Activated naive CD8-positive, alpha-beta T cell (primary cell): ENCODE data around the gene RFWD3.
A peak's percentile ranks its signal among the peaks of the same experiment; 100 is the strongest.

ENCODE experiments used
- H3K27ac Mint-ChIP-seq: one replicate; pipeline ENCODE4 v1.8.0; 2021; ENCODE audit warnings: mixed read lengths
- H3K27me3 Mint-ChIP-seq: one replicate; pipeline ENCODE4 v1.8.0; 2021; ENCODE audit warnings: mixed read lengths
- H3K36me3 Mint-ChIP-seq: one replicate; pipeline ENCODE4 v1.8.0; 2021; ENCODE audit warnings: mixed read lengths
- H3K4me1 Mint-ChIP-seq: one replicate; pipeline ENCODE4 v1.8.0; 2021; ENCODE audit warnings: low read depth, mixed read lengths
- H3K4me3 Mint-ChIP-seq: one replicate; pipeline ENCODE4 v1.8.0; 2021; ENCODE audit warnings: mild to moderate bottlenecking, mixed read lengths
- H3K9me3 Mint-ChIP-seq: one replicate; pipeline ENCODE4 v1.8.0; 2021; ENCODE audit warnings: low read depth, mixed read lengths

The RFWD3 gene

GRCh38 chr16:74585846-74586443 lies 80.7 kb downstream of the RFWD3 start:
- no peaks in the 10 kb centered on the region for H3K9me3 Mint-ChIP-seq
- no peak overlapping the region for H3K4me3 Mint-ChIP-seq
- H3K27me3 Mint-ChIP-seq: no peaks in the 10 kb centered on the region
- H3K4me1 Mint-ChIP-seq: peaks cover 71% of the 10 kb centered on the region
- peaks cover 3% of the 10 kb centered on the region for H3K36me3 Mint-ChIP-seq
- H3K27ac Mint-ChIP-seq: peak overlapping the region; percentile 50

- H3K4me1 Mint-ChIP-seq: peaks cover 78% of the 10 kb centered on the region
- H3K36me3 Mint-ChIP-seq: peaks cover 3% of the 10 kb centered on the region
- peak overlapping the region; percentile 41 for H3K27ac Mint-ChIP-seq
- H3K4me3 Mint-ChIP-seq: peak overlapping the region; percentile 18
- H3K27me3 Mint-ChIP-seq: no peaks in the 10 kb centered on the region
- H3K9me3 Mint-ChIP-seq: no peaks in the 10 kb centered on the region
Measured at GRCh38 chr16:74583926-74584666, 82.6 kb downstream of the RFWD3 start.

GRCh38 chr16:74582970-74583369 lies 83.7 kb downstream of the RFWD3 start:
- H3K9me3 Mint-ChIP-seq: no peaks in the 10 kb centered on the region
- H3K36me3 Mint-ChIP-seq: peaks cover 3% of the 10 kb centered on the region
- peaks cover 80% of the 10 kb centered on the region for H3K4me1 Mint-ChIP-seq
- H3K27ac Mint-ChIP-seq: peak overlapping the region; percentile 46
- H3K4me3 Mint-ChIP-seq: peak overlapping the region; percentile 55
- no peaks in the 10 kb centered on the region for H3K27me3 Mint-ChIP-seq

- Mint-ChIP-seq H3K4me1 (peaks cover 77% of the 10 kb centered on the region), H3K27ac (peak overlapping the region; percentile 4), H3K4me3 (no peak overlapping the region)
Measured at GRCh38 chr16:74580833-74581232, 85.8 kb downstream of the RFWD3 start.

GRCh38 chr16:74578838-74579237 lies 87.8 kb downstream of the RFWD3 start:
- peak overlapping the region; percentile 22 for H3K27ac Mint-ChIP-seq

More at GRCh38 chr16:74580833-74581232, 85.8 kb downstream of the RFWD3 start:
- Mint-ChIP-seq H3K36me3 (peaks cover 3% of the 10 kb centered on the region), H3K9me3 (no peaks in the 10 kb centered on the region), H3K27me3 (no peaks in the 10 kb centered on the region)

GRCh38 chr16:74578433-74578832 lies 88.2 kb downstream of the RFWD3 start:
- peaks cover 79% of the 10 kb centered on the region for H3K4me1 Mint-ChIP-seq
- H3K27ac Mint-ChIP-seq: peak overlapping the region; percentile 22
- H3K9me3 Mint-ChIP-seq: no peaks in the 10 kb centered on the region
- no peaks in the 10 kb centered on the region for H3K27me3 Mint-ChIP-seq
- H3K36me3 Mint-ChIP-seq: peaks cover 6% of the 10 kb centered on the region
- peak overlapping the region; percentile 42 for H3K4me3 Mint-ChIP-seq

More at GRCh38 chr16:74578838-74579237, 87.8 kb downstream of the RFWD3 start:
- Mint-ChIP-seq H3K36me3 (peaks cover 6% of the 10 kb centered on the region), H3K4me3 (peak overlapping the region; percentile 42), H3K4me1 (peaks cover 80% of the 10 kb centered on the region), H3K27me3 (no peaks in the 10 kb centered on the region), H3K9me3 (no peaks in the 10 kb centered on the region)

- peak overlapping the region; percentile 22 for H3K27ac Mint-ChIP-seq
- H3K27me3 Mint-ChIP-seq: no peaks in the 10 kb centered on the region
- H3K36me3 Mint-ChIP-seq: peaks cover 5% of the 10 kb centered on the region
- peak overlapping the region; percentile 0 for H3K4me3 Mint-ChIP-seq
- peaks cover 75% of the 10 kb centered on the region for H3K4me1 Mint-ChIP-seq
- no peaks in the 10 kb centered on the region for H3K9me3 Mint-ChIP-seq
Measured at GRCh38 chr16:74577882-74578366, 88.8 kb downstream of the RFWD3 start.

- no peaks in the 10 kb centered on the region for H3K9me3 Mint-ChIP-seq
Measured at GRCh38 chr16:74575807-74576643, 90.7 kb downstream of the RFWD3 start.

DNA sequence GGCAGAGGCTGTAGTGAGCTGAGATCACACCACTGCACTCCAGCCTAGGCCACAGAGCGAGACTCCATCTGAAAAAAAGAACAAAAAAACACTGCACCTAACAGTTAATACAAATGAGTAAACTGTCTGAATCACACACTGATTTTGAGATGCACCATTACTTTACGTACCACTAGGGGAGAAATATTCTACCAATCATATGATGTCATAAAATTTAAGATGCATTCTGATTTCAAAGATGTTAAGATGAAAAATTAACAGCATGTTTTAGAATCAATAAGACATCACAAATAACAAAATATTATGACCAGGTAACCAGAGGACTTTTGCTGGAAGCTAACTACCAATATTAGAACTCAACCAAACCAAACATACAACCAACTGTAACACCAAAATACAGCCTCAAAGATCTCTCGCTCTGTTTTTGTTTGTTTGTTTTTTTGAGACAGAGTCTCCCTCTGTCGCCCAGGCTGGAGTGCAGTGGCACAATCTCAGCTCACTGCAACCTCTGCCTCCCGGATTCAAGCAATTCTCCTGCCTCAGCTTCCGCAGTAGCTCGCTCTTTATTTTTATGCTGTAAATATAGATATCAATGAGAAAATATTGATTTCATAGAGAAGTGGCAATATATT lies 91.4 kb downstream of the RFWD3 start:
- H3K36me3 Mint-ChIP-seq: peaks cover 3% of the 10 kb centered on the region
- H3K9me3 Mint-ChIP-seq: no peaks in the 10 kb centered on the region
- H3K27me3 Mint-ChIP-seq: no peaks in the 10 kb centered on the region
- peaks cover 76% of the 10 kb centered on the region for H3K4me1 Mint-ChIP-seq
- H3K27ac Mint-ChIP-seq: peak overlapping the region; percentile 58
- H3K4me3 Mint-ChIP-seq: no peak overlapping the region

More at GRCh38 chr16:74575807-74576643, 90.7 kb downstream of the RFWD3 start:
- Mint-ChIP-seq H3K27me3 (no peaks in the 10 kb centered on the region), H3K36me3 (peaks cover 3% of the 10 kb centered on the region), H3K4me1 (peaks cover 76% of the 10 kb centered on the region), H3K4me3 (no peak overlapping the region), H3K27ac (peak overlapping the region; percentile 58)

DNA sequence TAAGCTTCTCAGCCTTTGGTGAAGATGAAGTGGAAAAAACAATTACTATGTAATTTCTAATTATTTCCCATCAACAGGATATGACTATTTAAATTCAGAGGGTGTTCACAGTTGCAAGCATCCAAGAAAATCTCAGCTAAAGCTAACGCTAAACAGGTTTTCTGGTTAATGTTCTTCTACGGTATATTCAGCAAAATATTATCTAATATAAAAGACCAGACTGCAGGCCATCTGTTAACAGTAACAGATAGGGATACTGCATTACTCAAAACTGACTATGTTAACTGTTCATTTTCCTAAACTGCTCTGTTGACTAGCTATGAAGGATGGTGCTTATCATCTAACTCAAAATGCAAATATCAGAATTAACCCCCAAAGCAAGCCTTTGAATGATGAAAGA lies 92.5 kb downstream of the RFWD3 start:
- Mint-ChIP-seq H3K27me3 (no peaks in the 10 kb centered on the region), H3K4me1 (peaks cover 78% of the 10 kb centered on the region), H3K9me3 (no peaks in the 10 kb centered on the region), H3K4me3 (no peak overlapping the region), H3K27ac (peak overlapping the region; percentile 54), H3K36me3 (peaks cover 5% of the 10 kb centered on the region)

DNA sequence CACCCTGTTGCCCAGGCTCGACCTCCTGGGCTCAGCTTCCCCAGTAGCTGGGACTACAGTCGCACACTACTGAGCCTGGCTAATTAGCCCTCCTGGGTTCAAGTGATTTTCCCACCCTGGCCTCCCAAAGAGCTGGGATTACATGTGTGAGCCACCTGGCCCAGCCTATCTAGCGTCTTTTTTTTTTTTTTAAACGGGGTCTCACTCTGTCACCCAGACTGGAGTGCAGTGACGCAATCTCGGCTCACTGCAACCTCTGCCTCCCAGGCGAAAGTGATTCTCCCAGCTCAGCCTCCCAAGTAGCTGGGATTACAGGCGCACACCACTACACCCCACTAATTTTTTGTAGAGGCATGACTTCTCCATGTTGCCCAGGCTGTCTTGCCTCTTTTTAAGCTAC lies 93.1 kb downstream of the RFWD3 start:
- Mint-ChIP-seq H3K9me3 (no peaks in the 10 kb centered on the region), H3K4me1 (peaks cover 79% of the 10 kb centered on the region), H3K36me3 (peaks cover 5% of the 10 kb centered on the region), H3K27ac (peak overlapping the region; percentile 37), H3K27me3 (no peaks in the 10 kb centered on the region), H3K4me3 (no peak overlapping the region)
